HG02588 (cell line): ENCODE results near the gene GNAS-AS1.

ENCODE experiments used
- ATAC-seq: cut with Tn5 transposase; IDR thresholded peaks from one replicate; pipeline ENCODE4 v1.9.1; 2021; ENCODE audit warnings: mild to moderate bottlenecking, moderate library complexity; ENCODE audit not compliant: unreplicated experiment

The GNAS-AS1 gene

GRCh38 chr20:58863044-58863790 lies 12.5 kb upstream of the GNAS-AS1 start:
- ATAC-seq, result no peak

GRCh38 chr20:58855506-58856389 lies 5.0 kb upstream of the GNAS-AS1 start:
- no peak for ATAC-seq

- no peak for ATAC-seq
Observed at GRCh38 chr20:58854638-58855471, 4.2 kb upstream of the GNAS-AS1 start.

GRCh38 chr20:58853976-58854637 lies 3.4 kb upstream of the GNAS-AS1 start:
- ATAC-seq, result no peak

- no peak for ATAC-seq
Observed at GRCh38 chr20:58853466-58853865, 2.8 kb upstream of the GNAS-AS1 start.

- ATAC-seq, result no peak
Observed at GRCh38 chr20:58852543-58853271, 2.0 kb upstream of the GNAS-AS1 start, which contains the start of gene GNAS. TSS of gene GNAS (plus strand) at chr20:58852716.

- ATAC-seq, result no peak
Observed at GRCh38 chr20:58851969-58852458, 1.3 kb upstream of the GNAS-AS1 start.

GRCh38 chr20:58851221-58851968 lies 693 bp upstream of the GNAS-AS1 start:
- no peak for ATAC-seq

GRCh38 chr20:58847463-58847862 lies 3.2 kb downstream of the GNAS-AS1 start:
- no peak for ATAC-seq

- ATAC-seq, result no peak
Observed at GRCh38 chr20:58845706-58846105, 5.0 kb downstream of the GNAS-AS1 start.

GRCh38 chr20:58843128-58843556 lies 7.6 kb downstream of the GNAS-AS1 start:
- no peak for ATAC-seq

GRCh38 chr20:58842276-58842675 lies 8.4 kb downstream of the GNAS-AS1 start:
- no peak for ATAC-seq

GRCh38 chr20:58841539-58842264 lies 9.0 kb downstream of the GNAS-AS1 start:
- ATAC-seq, result no peak

- ATAC-seq, result no peak
Observed at GRCh38 chr20:58840816-58841538, 9.7 kb downstream of the GNAS-AS1 start.

GRCh38 chr20:58839991-58840747 lies 10.5 kb downstream of the GNAS-AS1 start:
- ATAC-seq, result no peak

- no peak for ATAC-seq
Observed at GRCh38 chr20:58839474-58839874, 11.2 kb downstream of the GNAS-AS1 start.

- no peak for ATAC-seq
Observed at GRCh38 chr20:58838174-58838573, 12.5 kb downstream of the GNAS-AS1 start.
